ENCODE data around the gene SNORC.

The SNORC gene

DNA sequence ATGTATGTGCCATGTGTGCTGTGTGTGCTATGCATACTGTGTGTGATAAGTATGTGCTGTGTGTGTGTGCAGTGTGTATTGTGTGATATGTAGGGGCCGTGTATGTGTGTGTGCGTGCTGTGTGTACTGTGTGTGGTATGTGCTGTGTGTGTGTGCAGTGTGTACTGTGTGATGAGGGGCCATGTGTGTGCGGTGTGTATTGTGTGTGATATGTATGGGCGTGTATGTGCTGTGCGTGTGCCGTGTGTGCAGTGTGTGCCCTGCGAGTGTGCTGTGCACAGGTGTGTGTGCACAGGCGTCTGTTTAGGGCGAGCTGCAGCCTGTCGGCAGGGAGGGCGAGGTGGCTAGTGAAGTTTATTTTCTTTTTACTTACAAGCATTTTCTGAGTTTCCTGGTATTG, 16.1 kb downstream of the SNORC start:
- Histone ChIP-seq H3K9me3 (ENCODE audit: control insufficient read depth, low read length) (no peaks in the 10 kb centered on the region), H3K4me3 (ENCODE audit: low read depth, low read length) (no peak overlapping the region), H3K27ac (no peak overlapping the region), H3K9ac (no peak overlapping the region), H3K4me2 (ENCODE audit: low read length) (no peak overlapping the region), H3K79me2 (no peaks in the 10 kb centered on the region), H2AFZ (no peak overlapping the region), H3K36me3 (ENCODE audit: control insufficient read depth, insufficient read depth, low read length) (no peaks in the 10 kb centered on the region), H3K27me3 (ENCODE audit: control insufficient read depth, insufficient read depth, low read length) (no peaks in the 10 kb centered on the region), H3K4me1 (no peaks in the 10 kb centered on the region)
- TF ChIP-seq, protein P1, sequence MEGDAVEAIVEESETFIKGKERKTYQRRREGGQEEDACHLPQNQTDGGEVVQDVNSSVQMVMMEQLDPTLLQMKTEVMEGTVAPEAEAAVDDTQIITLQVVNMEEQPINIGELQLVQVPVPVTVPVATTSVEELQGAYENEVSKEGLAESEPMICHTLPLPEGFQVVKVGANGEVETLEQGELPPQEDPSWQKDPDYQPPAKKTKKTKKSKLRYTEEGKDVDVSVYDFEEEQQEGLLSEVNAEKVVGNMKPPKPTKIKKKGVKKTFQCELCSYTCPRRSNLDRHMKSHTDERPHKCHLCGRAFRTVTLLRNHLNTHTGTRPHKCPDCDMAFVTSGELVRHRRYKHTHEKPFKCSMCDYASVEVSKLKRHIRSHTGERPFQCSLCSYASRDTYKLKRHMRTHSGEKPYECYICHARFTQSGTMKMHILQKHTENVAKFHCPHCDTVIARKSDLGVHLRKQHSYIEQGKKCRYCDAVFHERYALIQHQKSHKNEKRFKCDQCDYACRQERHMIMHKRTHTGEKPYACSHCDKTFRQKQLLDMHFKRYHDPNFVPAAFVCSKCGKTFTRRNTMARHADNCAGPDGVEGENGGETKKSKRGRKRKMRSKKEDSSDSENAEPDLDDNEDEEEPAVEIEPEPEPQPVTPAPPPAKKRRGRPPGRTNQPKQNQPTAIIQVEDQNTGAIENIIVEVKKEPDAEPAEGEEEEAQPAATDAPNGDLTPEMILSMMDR (IDR thresholded peaks at IDR 0.05): no peak

GRCh38 chr2:232886632-232887031, 16.6 kb downstream of the SNORC start:
- H3K27ac ChIP-seq: no peak overlapping the region

GRCh38 chr2:232887171-232887850, 17.2 kb downstream of the SNORC start:
- Histone ChIP-seq H3K79me2 (no peaks in the 10 kb centered on the region), H3K4me3 (ENCODE audit: low read depth, low read length) (no peak overlapping the region), H3K9ac (no peak overlapping the region), H3K27me3 (ENCODE audit: control insufficient read depth, insufficient read depth, low read length) (no peaks in the 10 kb centered on the region), H3K4me2 (ENCODE audit: low read length) (no peak overlapping the region), H3K27ac (no peak overlapping the region), H2AFZ (no peak overlapping the region), H3K9me3 (ENCODE audit: control insufficient read depth, low read length) (no peaks in the 10 kb centered on the region), H3K36me3 (ENCODE audit: control insufficient read depth, insufficient read depth, low read length) (no peaks in the 10 kb centered on the region), H3K4me1 (peaks cover 4% of the 10 kb centered on the region)
- TF ChIP-seq, protein P1 (IDR thresholded peaks at IDR 0.05): no peak

More at GRCh38 chr2:232886632-232887031, 16.6 kb downstream of the SNORC start:
- Histone ChIP-seq H3K27me3 (ENCODE audit: control insufficient read depth, insufficient read depth, low read length) (no peaks in the 10 kb centered on the region), H3K36me3 (ENCODE audit: control insufficient read depth, insufficient read depth, low read length) (no peaks in the 10 kb centered on the region), H3K9ac (no peak overlapping the region), H3K4me3 (ENCODE audit: low read depth, low read length) (no peak overlapping the region), H3K4me1 (peaks cover 4% of the 10 kb centered on the region), H3K9me3 (ENCODE audit: control insufficient read depth, low read length) (no peaks in the 10 kb centered on the region), H3K79me2 (no peaks in the 10 kb centered on the region), H2AFZ (no peak overlapping the region), H3K4me2 (ENCODE audit: low read length) (no peak overlapping the region)
- TF ChIP-seq, protein P1 (IDR thresholded peaks at IDR 0.05): no peak

GRCh38 chr2:232888099-232888836, 18.2 kb downstream of the SNORC start:
- Histone ChIP-seq H3K4me2 (ENCODE audit: low read length) (no peak overlapping the region), H3K9ac (no peak overlapping the region), H3K36me3 (ENCODE audit: control insufficient read depth, insufficient read depth, low read length) (no peaks in the 10 kb centered on the region), H3K27ac (no peak overlapping the region), H2AFZ (no peak overlapping the region), H3K9me3 (ENCODE audit: control insufficient read depth, low read length) (no peaks in the 10 kb centered on the region), H3K4me1 (peaks cover 4% of the 10 kb centered on the region), H3K79me2 (no peaks in the 10 kb centered on the region), H3K27me3 (ENCODE audit: control insufficient read depth, insufficient read depth, low read length) (no peaks in the 10 kb centered on the region), H3K4me3 (ENCODE audit: low read depth, low read length) (no peak overlapping the region)
- TF ChIP-seq, protein P1 (IDR thresholded peaks at IDR 0.05): no peak
